ENCODE measurements around the gene PCNX2.

Gene PCNX2

GRCh38 chr1:233107130-233107660 is 188.3 kb downstream of the PCNX2 start:
- H3K27ac ChIP-seq (ENCODE audit: low read length), result no peak overlapping the region
- no peak overlapping the region for H3K4me2 ChIP-seq (ENCODE audit: low read depth, low read length)
- no peaks in the 10 kb centered on the region for H4K20me1 ChIP-seq (ENCODE audit: insufficient read depth, low read length)
- no peak overlapping the region for H3K4me3 ChIP-seq (ENCODE audit: low read length)
- no peaks in the 10 kb centered on the region for H3K9me3 ChIP-seq (replicated peaks; ENCODE audit: insufficient read depth, low read length)
- H2AFZ ChIP-seq (ENCODE audit: low read length), result no peak overlapping the region
- H3K9ac ChIP-seq (ENCODE audit: low read length), result no peak overlapping the region
- no peaks in the 10 kb centered on the region for H3K79me2 ChIP-seq (ENCODE audit: low read length)
- TF ChIP-seq, protein P1, sequence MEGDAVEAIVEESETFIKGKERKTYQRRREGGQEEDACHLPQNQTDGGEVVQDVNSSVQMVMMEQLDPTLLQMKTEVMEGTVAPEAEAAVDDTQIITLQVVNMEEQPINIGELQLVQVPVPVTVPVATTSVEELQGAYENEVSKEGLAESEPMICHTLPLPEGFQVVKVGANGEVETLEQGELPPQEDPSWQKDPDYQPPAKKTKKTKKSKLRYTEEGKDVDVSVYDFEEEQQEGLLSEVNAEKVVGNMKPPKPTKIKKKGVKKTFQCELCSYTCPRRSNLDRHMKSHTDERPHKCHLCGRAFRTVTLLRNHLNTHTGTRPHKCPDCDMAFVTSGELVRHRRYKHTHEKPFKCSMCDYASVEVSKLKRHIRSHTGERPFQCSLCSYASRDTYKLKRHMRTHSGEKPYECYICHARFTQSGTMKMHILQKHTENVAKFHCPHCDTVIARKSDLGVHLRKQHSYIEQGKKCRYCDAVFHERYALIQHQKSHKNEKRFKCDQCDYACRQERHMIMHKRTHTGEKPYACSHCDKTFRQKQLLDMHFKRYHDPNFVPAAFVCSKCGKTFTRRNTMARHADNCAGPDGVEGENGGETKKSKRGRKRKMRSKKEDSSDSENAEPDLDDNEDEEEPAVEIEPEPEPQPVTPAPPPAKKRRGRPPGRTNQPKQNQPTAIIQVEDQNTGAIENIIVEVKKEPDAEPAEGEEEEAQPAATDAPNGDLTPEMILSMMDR (IDR thresholded peaks at IDR 0.05; ENCODE audit: low read length), result no peak
- TF ChIP-seq EZH2 (optimal IDR thresholded peaks at IDR 0.05; ENCODE audit: low read depth, low read length) (no peak), EZH2phosphoT487 (IDR thresholded peaks at IDR 0.05; ENCODE audit: low read length) (no peak)
- no peaks in the 10 kb centered on the region for H3K27me3 ChIP-seq (replicated peaks; ENCODE audit: insufficient read depth, low read length)
- H3K9me2 ChIP-seq (replicated peaks; ENCODE audit: insufficient read depth, low read length), result no peaks in the 10 kb centered on the region
- no peaks in the 10 kb centered on the region; the same call in 1 of the 2 replicates for H3K36me3 ChIP-seq (replicated peaks; ENCODE audit: insufficient read depth, low read length)
- no peaks in the 10 kb centered on the region for H3F3A ChIP-seq (ENCODE audit: insufficient read depth, low read length)
- DNase-seq, result no peak
- no peaks in the 10 kb centered on the region for H3K4me1 ChIP-seq (ENCODE audit: low read length)

DNA sequence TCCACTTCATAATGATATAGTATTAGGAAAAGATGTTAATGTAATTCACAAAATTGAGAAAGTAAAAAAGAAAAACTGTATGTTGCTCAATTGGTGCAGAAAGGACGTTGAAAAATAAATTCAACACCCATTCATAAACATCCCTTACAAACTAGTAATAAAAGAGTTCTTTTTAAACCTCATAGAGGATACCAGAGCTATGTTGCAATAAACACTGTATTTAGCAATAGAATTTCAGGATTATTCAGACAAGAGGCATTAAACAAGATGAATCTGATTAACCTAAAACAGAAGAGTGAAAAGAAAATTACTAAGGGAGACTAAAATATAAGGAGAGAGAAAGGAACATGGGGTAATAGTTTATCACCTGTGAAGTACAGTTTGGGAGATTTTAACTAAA is 190.3 kb downstream of the PCNX2 start:
- Histone ChIP-seq H2AFZ (ENCODE audit: low read length) (no peak overlapping the region), H3K9ac (ENCODE audit: low read length) (no peak overlapping the region), H3K4me3 (ENCODE audit: low read length) (no peak overlapping the region), H3K79me2 (ENCODE audit: low read length) (no peaks in the 10 kb centered on the region), H3K9me3 (replicated peaks; ENCODE audit: insufficient read depth, low read length) (no peaks in the 10 kb centered on the region), H3K4me1 (ENCODE audit: low read length) (no peaks in the 10 kb centered on the region), H4K20me1 (ENCODE audit: insufficient read depth, low read length) (no peaks in the 10 kb centered on the region), H3F3A (ENCODE audit: insufficient read depth, low read length) (no peaks in the 10 kb centered on the region), H3K27ac (ENCODE audit: low read length) (no peak overlapping the region), H3K27me3 (replicated peaks; ENCODE audit: insufficient read depth, low read length) (no peaks in the 10 kb centered on the region), H3K36me3 (replicated peaks; ENCODE audit: insufficient read depth, low read length) (no peaks in the 10 kb centered on the region; the same call in 1 of the 2 replicates), H3K4me2 (ENCODE audit: low read depth, low read length) (no peak overlapping the region), H3K9me2 (replicated peaks; ENCODE audit: insufficient read depth, low read length) (no peaks in the 10 kb centered on the region)
- no peak for DNase-seq
- TF ChIP-seq, protein P1 (IDR thresholded peaks at IDR 0.05; ENCODE audit: low read length), result no peak
- TF ChIP-seq EZH2phosphoT487 (IDR thresholded peaks at IDR 0.05; ENCODE audit: low read length) (no peak), EZH2 (optimal IDR thresholded peaks at IDR 0.05; ENCODE audit: low read depth, low read length) (no peak)

- Histone ChIP-seq H3F3A (ENCODE audit: insufficient read depth, low read length) (no peaks in the 10 kb centered on the region), H3K79me2 (ENCODE audit: low read length) (no peaks in the 10 kb centered on the region), H3K4me3 (ENCODE audit: low read length) (no peak overlapping the region), H3K4me2 (ENCODE audit: low read depth, low read length) (no peak overlapping the region), H4K20me1 (ENCODE audit: insufficient read depth, low read length) (no peaks in the 10 kb centered on the region), H3K9ac (ENCODE audit: low read length) (no peak overlapping the region), H3K27ac (ENCODE audit: low read length) (no peak overlapping the region), H3K27me3 (replicated peaks; ENCODE audit: insufficient read depth, low read length) (no peaks in the 10 kb centered on the region), H3K9me3 (replicated peaks; ENCODE audit: insufficient read depth, low read length) (no peaks in the 10 kb centered on the region), H3K9me2 (replicated peaks; ENCODE audit: insufficient read depth, low read length) (no peaks in the 10 kb centered on the region), H2AFZ (ENCODE audit: low read length) (no peak overlapping the region), H3K36me3 (replicated peaks; ENCODE audit: insufficient read depth, low read length) (no peaks in the 10 kb centered on the region; the same call in 1 of the 2 replicates), H3K4me1 (ENCODE audit: low read length) (no peaks in the 10 kb centered on the region)
- TF ChIP-seq, protein P1 (IDR thresholded peaks at IDR 0.05; ENCODE audit: low read length), result no peak
- TF ChIP-seq EZH2phosphoT487 (IDR thresholded peaks at IDR 0.05; ENCODE audit: low read length) (no peak), EZH2 (optimal IDR thresholded peaks at IDR 0.05; ENCODE audit: low read depth, low read length) (no peak)
- DNase-seq, result peak; percentile 16
These were observed 193.2 kb downstream of the PCNX2 start for GRCh38 chr1:233102341-233102740.
